Tibial artery (tissue), 4 donors: ENCODE measurements around the gene ITIH3.

Experiments used
- DNase-seq, 2 donors: peaks; one replicate each; pipeline ENCODE4 v3.0.0-alpha.2; 2019
- H3K27ac ChIP-seq, 2 donors: fragments of 200-600 bp; sonication (generic) in 1 of 2; 1 replicate in 1 of 2; 2 replicates in 1 of 2; pipeline ENCODE4 v1.5.1; 2018 to 2019; ENCODE audit warnings: mild to moderate bottlenecking in 1 of 2
- H3K27me3 ChIP-seq, 2 donors: fragments of 200-600 bp; sonication (generic) in 1 of 2; one replicate each; pipeline versions ENCODE4 v1.5.1 to v1.6.0; 2016 to 2019
- H3K36me3 ChIP-seq, 3 donors: fragments of 200-600 bp; sonication (generic) in 2 of 3; one replicate each; pipeline ENCODE4 v1.5.1; 2016 to 2019; ENCODE audit warnings: mild to moderate bottlenecking in 2 of 3
- H3K4me1 ChIP-seq, 4 donors: fragments of 200-600 bp; sonication (generic) in 2 of 4; 1 replicate in 3 of 4; 2 replicates in 1 of 4; pipeline ENCODE4 v1.5.1; 2016 to 2019
- H3K4me3 ChIP-seq, 2 donors: fragments of 200-600 bp; sonication (generic) in 1 of 2; 1 replicate in 1 of 2; 2 replicates in 1 of 2; pipeline ENCODE4 v1.5.1; 2018 to 2019; ENCODE audit warnings: mild to moderate bottlenecking in 2 of 2
- H3K9me3 ChIP-seq, 3 donors: fragments of 200-600 bp; sonication (generic) in 1 of 3; one replicate each; pipeline ENCODE4 v1.5.1; 2016 to 2019
- CTCF ChIP-seq, 2 experiments: fragments of 200-600 bp in 1 of 2; fragments of 450-650 bp in 1 of 2; IDR thresholded peaks; one replicate each; pipeline ENCODE4 v1.5.1; 2017 to 2019; ENCODE audit warnings: antibody characterized with exemption in 2 of 2, mild to moderate bottlenecking in 1 of 2, moderate library complexity in 1 of 2
- intact Hi-C: fragments of 100-400 bp; cut with DNase I; formaldehyde crosslinking; loops from one replicate; pipeline ENCODE4 v1.15.0; 2023; ENCODE audit warnings: low total_unique reads

ITIH3 gene

DNA sequence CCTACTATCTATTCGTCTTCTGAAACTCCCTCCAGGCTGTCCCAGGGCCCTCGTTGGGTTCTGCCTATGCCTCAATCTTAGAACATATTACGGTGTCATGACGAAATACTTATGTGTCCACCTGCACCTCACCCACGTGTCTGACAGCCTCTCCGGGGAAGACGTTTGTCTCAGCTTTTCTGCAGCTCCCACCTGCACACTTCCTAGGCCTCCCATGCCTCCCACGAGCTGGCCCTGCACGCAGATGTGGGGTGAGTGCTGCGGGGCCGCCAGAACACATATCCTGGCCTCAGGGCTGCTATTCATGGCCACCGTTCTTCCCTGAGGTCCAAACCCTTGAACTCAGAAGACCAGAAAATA is 47.4 kb downstream of the ITIH3 start:
- no peak for TF ChIP-seq CTCF (IDR thresholded peaks at IDR 0.05)
- no peak overlapping the region for H3K4me3 ChIP-seq
- intact Hi-C loops, result no loop called here
- peaks cover 0 to 69% (median 54%) of the 10 kb centered on the region in 4 donors for H3K4me1 ChIP-seq
- no peaks in the 10 kb centered on the region for H3K27me3 ChIP-seq
- H3K36me3 ChIP-seq, result peaks cover 0 to 56% (median 12%) of the 10 kb centered on the region in 3 donors
- no peaks in the 10 kb centered on the region for H3K9me3 ChIP-seq
- H3K27ac ChIP-seq, result peak overlapping the region; percentile 86 to 91
- DNase-seq, result peak in 1 of 2 donors; percentile 47

DNA sequence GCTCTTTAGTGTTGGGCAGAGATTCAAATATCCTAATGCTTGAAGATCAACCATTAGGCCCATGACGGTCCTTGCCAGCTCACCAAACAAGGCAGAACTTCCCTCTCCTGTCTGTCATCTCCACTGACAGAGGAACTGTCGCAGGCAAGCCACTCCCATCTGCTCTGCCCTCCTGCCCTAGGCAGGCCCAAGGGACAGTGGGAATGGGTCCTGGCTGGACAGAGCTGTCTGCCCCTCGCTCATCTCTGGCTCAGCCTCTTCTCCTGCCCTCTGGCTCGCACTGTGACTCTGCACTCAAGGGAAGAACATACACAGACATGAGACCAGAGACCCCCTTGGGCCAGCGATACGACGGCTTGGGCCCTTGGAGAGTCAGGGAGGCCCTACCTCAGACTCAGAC is 47.8 kb downstream of the ITIH3 start:
- Histone ChIP-seq H3K27me3 (no peaks in the 10 kb centered on the region), H3K9me3 (no peaks in the 10 kb centered on the region), H3K36me3 (peaks cover 0 to 61% (median 15%) of the 10 kb centered on the region in 3 donors), H3K27ac (peak overlapping the region; percentile 86 to 91), H3K4me3 (no peak overlapping the region), H3K4me1 (peaks cover 0 to 68% (median 52%) of the 10 kb centered on the region in 4 donors)
- TF ChIP-seq CTCF (IDR thresholded peaks at IDR 0.05), result no peak
- intact Hi-C loops, result no loop called here
- peak in 1 of 2 donors; percentile 52 for DNase-seq

DNA sequence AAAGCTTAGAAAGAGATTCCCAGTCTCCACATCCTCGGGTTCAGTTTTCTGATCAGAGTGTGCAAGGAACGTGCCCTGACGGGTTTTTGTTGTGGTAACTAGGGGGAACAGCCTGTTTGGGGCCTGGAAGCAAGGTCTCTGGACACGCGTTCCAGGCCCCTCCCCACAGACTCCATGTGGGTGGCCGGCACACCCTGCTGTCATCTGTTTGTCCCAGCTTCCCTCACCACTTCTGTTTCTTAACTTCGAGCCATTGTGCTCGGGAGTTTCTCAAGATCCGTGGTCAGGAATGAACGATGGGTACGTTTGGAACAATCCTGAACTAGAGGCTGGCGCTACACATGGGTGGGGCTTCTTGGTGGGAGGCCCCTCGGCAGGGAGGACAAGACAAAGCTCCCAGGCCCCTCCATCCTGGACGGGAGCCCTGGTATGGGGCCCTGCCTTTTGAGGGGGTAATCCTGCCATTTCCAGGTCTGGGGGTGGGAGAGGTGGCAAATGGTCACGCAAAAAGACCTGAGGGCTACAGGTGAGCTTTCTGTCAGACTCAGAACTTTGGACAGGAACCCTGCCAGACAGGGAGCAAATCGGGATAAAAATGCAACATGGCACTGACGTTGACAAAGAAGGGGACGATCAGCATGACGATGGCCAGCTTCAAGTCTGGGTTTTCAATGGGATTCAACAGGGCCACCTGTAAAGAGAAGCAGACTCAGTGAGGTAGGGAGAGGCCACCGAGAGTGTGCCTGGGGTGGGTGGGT is 48.7 kb downstream of the ITIH3 start:
- no peak overlapping the region for H3K4me3 ChIP-seq
- peaks cover 0 to 69% (median 51%) of the 10 kb centered on the region in 4 donors for H3K4me1 ChIP-seq
- peaks cover 4 to 68% (median 20%) of the 10 kb centered on the region in 3 donors for H3K36me3 ChIP-seq
- intact Hi-C loops, result no loop called here
- H3K9me3 ChIP-seq, result no peaks in the 10 kb centered on the region
- H3K27me3 ChIP-seq, result no peaks in the 10 kb centered on the region
- no peak for TF ChIP-seq CTCF (IDR thresholded peaks at IDR 0.05)
- peak in 1 of 2 donors; percentile 56 for DNase-seq
- H3K27ac ChIP-seq, result peak overlapping the region; percentile 86 to 91

DNA sequence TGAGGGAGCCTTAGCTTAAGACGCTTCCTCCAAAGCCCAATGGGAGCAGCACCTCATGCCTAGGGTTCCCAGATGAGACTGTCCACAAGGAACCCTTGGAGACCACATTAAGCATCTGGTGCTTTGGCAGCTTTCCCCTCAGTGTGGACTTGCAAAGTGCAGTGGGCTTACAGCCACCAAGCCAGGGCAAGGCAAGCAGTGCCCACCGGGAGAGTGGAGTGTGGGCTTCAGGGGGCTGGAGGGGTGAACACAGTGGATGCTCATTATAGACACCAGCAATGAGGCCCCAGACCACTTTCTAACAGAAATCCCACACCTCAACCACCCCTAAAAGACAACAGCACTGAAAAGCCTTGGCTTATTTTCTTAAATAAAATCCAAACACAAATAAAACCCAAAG is 49.3 kb downstream of the ITIH3 start:
- intact Hi-C loops, result no loop called here
- no peak for TF ChIP-seq CTCF (IDR thresholded peaks at IDR 0.05)
- peak overlapping the region; percentile 86 to 91 for H3K27ac ChIP-seq
- no peak for DNase-seq
- H3K36me3 ChIP-seq, result peaks cover 4 to 68% (median 20%) of the 10 kb centered on the region in 3 donors
- H3K4me1 ChIP-seq, result peaks cover 0 to 75% (median 51%) of the 10 kb centered on the region in 4 donors
- no peaks in the 10 kb centered on the region for H3K9me3 ChIP-seq
- no peak overlapping the region for H3K4me3 ChIP-seq
- H3K27me3 ChIP-seq, result no peaks in the 10 kb centered on the region

- Histone ChIP-seq H3K27me3 (no peaks in the 10 kb centered on the region), H3K9me3 (no peaks in the 10 kb centered on the region), H3K36me3 (peaks cover 9 to 68% (median 22%) of the 10 kb centered on the region in 3 donors), H3K4me3 (no peak overlapping the region), H3K27ac (peak overlapping the region; percentile 86 to 91), H3K4me1 (peaks cover 0 to 77% (median 51%) of the 10 kb centered on the region in 4 donors)
- TF ChIP-seq CTCF (IDR thresholded peaks at IDR 0.05), result no peak
- peak; percentile 17 to 66 for DNase-seq
- intact Hi-C loops, result no loop called here
These were observed 49.8 kb downstream of the ITIH3 start for GRCh38 chr3:52844290-52844975.
